Muscle of back (tissue), 13 donors: ENCODE data around the gene PLCG2. TPM values are rescaled to one million over a fixed set of nuclear protein-coding genes. Genes with fewer than 3 reads are reported as not detected.
"Not testable (repeated sequence)": the region's sequence is repeated elsewhere in the genome, so short reads cannot be mapped to it uniquely, and the experiment has no call there.

ENCODE experiments used
- DNase-seq, 3 donors: peaks; one replicate each; pipeline versions ENCODE4 v3.0.0 to v3.0.0-alpha.2; 2013
- long read RNA-seq, 9 donors: transcript quantifications; one replicate each; lab custom pipeline, GENCODE V29; 2026
- polyA plus RNA-seq, 10 donors: library from polyadenylated mRNA; unstranded; fragments of 120-200 nt; gene quantifications; one replicate each; pipeline ENCODE4 v1.2.1, GENCODE V29; 2013; ENCODE audit not compliant: insufficient read length in 10 of 10

Gene PLCG2
- polyA plus RNA-seq, result 1 to 10 TPM; 4.7 to 9.6 (median 6.9) TPM
- long read RNA-seq, donor 1, result 0 reads
- long read RNA-seq, donor 2, result 0 reads
- long read RNA-seq, donor 3, result 0 reads
- long read RNA-seq, donor 4, result 0 reads
- long read RNA-seq, donor 5, result 0 reads
- long read RNA-seq, donor 6, result 0 reads
- long read RNA-seq, donor 7, result 0 reads
- long read RNA-seq, donor 8, full-length matches to known transcripts, result 1 of 1 reads
- long read RNA-seq, donor 8, partial matches to known transcripts, result 0 of 1 reads
- long read RNA-seq, donor 8, other reads (novel, unspliced or antisense), result 0 of 1 reads
- long read RNA-seq, donor 9, result 0 reads

DNA sequence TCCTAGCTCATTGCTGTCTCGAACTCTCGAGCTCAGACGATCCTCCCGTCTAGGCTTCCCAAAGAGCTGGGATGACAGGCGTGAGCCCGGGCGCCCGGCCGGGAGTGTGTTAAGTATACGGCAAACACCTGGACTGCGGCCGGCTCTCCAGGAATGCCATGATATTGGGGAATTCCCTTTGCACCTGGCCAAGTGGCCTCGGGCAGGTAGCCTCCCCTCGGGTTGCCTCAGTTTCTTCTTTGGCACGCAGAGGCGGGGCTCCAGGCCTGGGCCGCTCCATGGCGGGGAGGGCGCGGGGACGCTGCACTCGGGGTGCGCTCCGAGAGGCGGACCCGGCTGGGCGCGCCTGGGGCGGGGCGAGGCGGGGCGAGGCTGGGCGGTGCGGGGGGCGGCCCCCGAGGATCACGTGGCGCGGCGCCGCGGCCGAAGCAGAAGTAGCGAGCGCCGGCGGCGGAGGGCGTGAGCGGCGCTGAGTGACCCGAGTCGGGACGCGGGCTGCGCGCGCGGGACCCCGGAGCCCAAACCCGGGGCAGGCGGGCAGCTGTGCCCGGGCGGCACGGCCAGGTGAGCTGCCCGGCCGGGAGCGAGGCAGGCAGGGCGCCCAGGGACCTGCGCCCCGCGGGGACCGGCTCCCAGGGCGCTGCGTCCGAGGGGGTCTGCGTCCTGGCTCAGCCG lies at the start of gene PLCG2:
Gene PLCG2, plus strand, starts transcription at position 431 of the 675 bp plus-strand sequence. CDS start 6,699 bp downstream, outside the sequence.
- peak; percentile 7 to 65 (median 35) for DNase-seq

DNA sequence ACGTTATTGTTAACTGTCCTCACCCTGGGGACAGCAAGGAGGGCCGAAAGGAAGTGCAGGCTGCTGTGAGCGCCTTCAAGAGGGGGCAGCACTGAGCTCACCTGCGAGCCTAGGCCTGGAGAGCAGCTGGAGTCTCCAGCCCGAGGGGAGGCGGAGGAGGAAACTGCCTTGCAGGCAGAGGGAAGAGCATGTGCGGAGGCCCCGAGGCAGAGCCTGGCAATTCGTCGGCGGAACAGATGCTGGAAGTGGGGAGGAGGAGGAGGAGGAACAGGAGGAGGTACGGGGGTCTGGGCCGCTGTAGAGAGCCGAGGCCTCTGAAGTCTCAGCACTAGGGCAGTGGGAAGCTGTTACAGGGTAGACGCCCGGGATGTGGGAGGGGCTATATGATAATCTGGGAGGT lies 49.6 kb upstream of the PLCG2 start:
- peak in 1 of 3 donors; percentile 42 for DNase-seq

GRCh38 chr16:81730090-81731051 lies 48.7 kb upstream of the PLCG2 start:
- DNase-seq, result peak; percentile 78 to 96 (median 89)

DNA sequence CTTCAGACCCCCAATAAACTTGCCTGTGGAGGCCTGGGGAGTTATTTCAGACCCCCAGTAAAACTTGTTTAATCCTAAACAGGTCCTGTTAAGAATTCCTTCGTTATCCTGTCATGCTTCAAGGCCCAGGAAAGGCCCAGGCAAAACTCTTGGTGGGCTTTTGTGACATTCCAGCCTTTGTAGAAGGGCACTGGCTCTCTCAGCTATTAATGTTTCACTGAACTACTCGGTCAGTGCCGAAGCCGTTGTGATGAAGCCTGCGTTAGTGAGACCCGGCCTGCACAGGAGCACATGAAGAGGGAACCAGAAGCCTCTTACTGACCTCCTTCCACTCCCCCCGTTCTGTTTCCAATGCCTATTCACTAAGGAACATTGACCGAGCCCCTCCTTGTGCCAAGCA lies 47.4 kb upstream of the PLCG2 start:
- no peak for DNase-seq

- DNase-seq, result no peak
Measured at GRCh38 chr16:81732699-81733098, 46.4 kb upstream of the PLCG2 start.

DNA sequence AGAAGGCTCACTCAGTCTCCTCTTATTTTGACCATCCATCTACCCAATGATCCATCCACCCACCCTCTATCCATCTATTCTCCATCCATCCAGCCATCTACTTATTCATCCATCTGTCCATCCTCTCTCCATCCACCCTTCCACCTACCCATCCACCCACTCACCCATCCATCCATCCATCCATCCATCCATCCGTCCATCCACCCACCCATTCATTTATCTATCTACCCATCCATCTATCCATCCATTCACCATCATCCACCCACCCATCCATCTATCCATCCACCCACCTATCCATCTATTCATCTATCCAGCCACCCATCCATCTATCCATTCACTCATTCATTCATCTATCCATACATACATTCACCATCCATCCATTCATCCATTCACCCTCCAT lies 45.8 kb upstream of the PLCG2 start:
- DNase-seq, result no peak

DNA sequence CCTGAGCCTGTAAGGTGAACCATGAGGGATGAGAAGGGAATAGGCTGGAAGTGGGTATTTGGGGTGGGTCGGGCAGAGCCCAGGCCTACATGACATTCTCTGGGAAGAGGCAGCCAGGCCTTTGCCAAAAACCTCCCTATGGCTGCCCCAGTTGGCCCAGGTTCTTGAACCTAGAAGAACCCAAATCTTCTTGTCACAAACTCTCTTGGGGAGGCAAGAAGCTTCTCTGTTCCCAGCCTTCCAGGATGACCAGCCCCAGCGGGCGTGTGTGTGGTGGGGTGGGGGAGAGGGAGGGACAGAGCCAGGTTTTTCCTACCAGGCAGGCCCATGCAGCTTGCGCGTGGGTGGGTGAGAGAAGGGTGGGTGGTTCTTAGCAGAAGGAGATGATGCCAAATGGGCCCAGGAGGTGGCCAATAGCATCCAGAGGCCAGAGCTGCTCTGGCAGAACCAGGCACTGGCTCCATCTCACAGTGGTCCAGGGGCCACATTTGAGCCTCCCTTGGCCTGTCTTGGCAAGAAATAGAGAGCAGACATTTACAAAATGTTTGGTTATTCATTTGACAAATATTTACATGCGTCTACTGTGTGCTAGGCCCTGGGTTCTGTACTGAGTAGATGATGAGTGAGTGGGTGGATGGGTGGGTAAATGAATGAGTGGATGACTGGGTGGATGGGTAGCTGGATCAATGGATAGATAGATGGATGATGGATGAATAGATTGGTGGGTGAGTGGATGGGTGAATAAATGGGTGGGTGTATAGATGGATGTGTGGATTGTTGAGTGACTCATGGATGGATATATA lies 44.3 kb upstream of the PLCG2 start:
- no peak for DNase-seq

DNA sequence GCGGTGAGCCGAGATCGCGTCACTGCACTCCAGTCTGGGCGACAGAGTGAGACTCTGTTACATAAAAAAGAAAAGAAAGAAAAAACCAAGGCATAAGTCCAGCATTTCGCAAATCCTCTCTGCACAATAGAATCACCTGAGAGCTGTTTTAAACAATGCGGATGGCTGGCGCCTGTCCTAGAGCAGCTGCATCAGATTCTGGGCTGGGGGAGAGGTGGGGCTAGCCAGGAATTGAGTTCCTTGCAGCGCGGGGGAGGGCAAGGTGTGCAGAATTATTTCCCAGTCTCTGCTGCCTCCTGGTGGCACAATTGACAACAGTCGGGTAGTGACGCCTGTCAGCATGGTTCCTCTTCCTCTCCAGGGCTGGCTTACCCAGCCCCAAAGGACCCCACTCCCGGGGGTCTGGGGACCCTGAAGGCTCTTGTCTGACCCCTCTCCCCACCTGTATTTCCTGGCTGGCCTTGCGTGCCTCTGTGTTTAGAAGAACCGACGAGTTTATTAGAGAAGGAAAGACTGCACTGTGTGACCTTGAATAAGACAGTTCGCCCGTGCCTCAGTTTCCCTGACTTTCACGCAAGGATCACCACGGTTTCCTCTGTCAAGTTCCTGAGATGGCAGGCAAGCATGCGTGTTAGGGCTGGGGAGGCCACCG lies 41.1 kb upstream of the PLCG2 start:
- DNase-seq, result peak; percentile 67 to 86 (median 81)

DNA sequence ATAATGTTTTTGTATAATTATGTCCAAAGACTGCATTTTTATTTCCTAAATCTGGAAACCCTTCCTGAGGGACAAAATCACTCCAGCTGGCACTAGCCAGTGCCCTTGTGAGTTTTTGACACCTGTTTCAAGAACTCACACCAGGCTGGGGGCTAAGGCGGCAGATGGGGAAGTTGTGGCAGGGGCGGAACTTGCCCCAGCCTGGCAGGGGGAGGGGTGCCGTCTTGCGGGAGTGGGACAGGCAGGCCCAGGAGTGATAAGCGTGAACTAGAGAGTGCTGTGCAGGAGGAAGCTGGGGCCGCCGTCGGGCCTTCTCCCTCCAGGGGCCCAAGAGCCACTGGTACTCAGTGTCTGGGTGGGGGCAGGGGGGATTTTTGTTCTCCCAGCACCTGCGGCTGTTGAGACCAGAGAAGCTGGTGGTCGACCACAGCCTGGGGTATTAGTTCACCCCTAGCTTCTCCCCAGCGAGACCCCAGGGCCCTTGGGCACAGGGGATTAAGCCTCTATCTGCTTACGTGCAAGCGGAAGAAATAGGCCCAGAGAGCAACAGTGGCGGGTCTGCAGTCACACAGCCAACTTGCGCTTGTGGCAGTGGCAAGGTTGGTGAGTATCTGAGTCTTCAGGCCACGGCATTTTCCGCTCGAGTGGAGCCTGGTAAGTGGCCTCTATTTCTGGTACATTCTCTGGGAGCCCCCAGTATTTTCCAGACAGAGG lies 40.2 kb upstream of the PLCG2 start:
- DNase-seq, result peak in 2 of 3 donors; percentile 23 to 34

DNA sequence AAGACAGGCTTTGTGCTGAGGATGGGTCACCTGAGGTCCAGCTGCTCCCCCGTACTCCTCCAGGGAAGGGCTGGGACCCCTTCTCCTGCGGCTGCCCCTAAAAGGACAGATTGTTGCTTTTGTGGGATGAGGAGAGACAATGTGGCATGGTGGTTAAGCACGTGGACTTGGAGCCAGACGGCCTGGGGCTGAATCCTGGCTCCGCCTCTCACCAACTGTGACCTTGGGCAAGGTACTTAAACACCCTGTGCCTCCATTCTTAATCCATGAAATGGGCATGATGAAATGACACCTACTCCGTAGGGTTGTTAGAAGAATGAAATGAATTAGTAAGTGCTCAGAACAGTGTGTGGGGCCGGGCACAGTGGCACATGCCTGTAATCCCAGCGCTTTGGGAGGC lies 39.6 kb upstream of the PLCG2 start:
- no peak for DNase-seq

DNA sequence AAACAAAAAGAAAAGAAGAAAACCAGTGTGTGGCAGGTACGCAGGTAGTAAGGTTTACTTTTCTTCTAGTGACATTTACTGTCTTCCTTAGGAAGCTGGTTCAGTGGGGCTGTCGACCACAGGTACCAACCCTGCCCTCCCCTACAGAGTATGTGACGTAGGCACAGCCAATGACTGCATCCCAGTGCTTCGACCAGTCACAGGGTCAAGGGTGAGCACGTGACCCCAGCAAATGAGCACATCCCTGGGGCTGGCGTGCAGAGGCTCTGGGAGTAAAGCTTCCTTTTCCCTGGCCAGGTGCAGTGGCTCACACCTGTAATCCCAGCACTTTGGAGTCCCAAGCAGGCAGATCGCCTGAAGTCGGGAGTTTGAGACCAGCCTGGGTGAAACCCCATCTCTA lies 38.9 kb upstream of the PLCG2 start:
- DNase-seq, result no peak

DNA sequence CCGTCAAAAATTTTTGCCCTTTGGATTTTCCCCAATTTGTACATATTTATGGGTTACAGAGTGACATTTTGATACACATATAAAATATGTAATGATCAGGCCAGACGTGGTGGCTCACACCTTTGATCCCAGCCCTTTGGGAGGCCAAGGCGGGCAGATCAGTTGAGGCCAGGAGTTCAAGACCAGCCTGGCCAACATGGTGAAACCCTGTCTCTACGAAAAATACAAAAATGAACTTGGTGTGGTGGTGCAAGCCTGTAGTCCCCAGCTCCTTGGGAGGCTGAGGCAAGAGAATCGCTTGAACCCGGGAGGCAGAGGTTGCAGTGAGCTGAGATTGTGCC lies 37.7 kb upstream of the PLCG2 start:
- not testable (repeated sequence) for DNase-seq

DNA sequence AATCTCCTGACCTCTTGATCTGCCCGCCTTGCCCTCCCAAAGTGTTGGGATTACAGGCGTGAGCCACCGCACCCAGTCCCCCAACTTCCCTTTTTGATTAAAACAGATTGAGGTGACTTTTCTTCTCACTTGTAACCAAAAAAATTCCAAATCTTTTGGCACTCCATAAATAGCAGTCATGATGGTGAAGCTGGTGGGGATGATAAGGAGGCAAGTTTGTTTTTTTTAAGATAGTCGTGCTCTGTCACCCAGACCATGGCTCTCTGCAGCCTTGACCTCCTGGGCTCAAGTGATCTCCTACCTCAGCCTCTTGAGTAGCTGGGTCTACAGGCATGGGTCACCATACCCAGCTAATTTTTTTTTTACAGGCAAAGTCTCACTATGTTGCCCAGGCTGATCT lies 34.7 kb upstream of the PLCG2 start:
- no peak for DNase-seq

DNA sequence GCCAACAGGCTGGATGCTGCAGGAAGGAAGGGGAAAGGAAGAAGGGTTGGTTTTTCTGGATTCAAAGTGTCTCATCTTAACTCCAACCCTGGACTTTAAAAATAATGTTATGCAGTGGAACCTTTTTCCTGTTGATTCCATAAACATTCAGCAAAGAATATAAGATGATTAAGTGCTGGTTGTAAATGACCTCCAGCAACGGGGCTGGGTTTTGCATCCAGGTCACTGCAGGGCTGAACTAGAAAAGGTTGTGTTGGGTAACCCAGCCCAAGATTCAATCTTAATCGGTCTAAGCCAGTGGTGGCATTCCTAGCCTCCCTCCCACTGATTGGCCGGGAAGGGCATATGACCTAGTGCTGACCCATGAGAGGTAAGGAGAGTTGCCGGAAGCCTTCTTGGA lies 34.2 kb upstream of the PLCG2 start:
- no peak for DNase-seq

DNA sequence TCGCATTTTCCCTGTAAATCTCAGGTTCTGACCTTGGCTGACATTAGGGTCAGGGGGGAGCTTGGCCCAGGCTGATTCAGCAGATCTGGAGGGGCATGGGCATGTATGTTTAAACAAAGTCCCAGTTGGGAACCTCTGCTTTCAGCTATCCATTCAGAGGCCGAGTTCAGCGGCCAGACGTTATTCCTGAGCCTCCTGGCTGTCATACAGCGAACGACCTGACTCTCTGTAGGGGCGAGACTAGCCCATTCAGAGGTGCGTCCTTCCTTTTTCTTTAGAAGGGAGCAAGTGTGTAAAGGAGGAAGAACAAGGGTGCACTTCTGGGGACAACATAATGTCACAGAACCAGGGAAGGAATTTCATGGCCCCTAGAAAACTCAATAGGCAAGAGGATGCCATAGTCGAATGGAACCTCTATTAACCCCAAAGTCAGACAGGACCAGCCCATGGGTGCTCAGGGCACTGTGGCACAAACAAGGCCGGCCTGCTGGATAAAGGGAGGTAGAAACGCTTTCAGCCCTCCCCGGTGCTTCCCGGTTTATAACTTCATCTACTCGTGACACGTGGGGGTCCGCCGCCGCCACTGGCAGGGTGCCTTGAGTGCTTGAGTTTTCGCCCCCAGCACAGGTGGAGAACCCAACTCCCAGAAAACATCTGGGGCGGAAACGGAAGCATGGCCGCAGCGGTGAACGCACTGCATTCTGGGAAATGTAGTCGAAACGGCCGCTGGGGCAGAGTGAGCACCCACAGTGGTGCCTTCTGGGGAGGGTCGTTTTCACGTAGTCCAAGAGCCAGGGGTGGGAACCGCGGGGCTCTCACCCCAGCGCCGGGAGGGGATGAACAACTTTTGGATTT lies 33.2 kb upstream of the PLCG2 start:
- peak; percentile 53 to 87 (median 72) for DNase-seq

DNA sequence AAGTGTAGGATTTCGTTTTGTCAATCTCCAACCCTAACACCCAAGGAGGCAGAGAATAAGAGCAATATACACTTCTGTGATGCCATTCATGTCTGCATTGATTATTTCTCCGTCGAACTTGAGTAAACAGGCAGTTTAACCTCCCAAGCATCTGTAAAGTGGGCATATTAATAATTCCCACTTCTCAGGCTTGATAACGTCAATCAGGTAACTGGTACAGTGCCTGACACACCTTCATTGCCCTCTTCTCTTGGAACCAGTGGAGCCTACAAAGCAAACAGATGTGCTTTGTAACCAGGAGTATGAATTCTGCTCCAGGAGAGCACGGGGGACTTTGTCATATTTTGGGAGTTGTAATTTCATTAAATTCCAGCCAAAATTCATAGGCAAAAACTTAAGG lies 32.5 kb upstream of the PLCG2 start:
- DNase-seq, result no peak

DNA sequence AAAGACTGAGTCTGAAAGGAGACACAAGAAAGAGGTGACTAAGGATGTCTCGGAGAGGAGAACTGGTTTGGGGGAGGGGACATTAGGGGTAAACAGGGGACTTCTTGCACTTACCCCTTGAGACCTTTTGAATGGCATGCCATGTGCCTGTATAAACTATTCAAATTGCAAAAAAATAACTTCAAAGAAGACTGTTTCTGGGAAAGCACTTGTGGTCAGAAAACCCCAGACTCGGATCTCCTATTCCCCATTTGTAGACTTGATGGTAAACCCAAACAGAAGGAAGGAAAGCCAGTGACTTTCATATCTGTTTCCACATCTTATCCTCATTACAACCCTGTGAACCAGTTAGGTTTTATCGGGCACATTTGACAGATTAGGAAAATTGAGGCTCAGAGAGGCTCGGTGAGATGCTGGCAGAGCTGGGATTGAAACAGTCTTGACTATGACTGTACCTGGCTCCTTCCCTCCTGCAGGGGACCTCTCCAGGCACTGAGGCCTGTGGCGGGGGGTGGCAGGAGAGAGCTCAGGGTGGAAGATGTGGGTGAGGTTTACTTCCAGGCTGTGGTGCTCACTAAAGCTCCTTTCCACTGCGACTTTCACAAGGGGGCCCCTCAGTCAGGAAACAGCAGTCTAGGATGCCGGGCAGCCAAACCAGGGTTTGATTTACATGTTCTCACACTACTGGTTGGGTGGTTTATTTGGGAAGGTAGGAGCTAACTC lies 30.5 kb upstream of the PLCG2 start:
- no peak for DNase-seq

- peak in 2 of 3 donors; percentile 22 to 54 for DNase-seq
Measured at GRCh38 chr16:81752225-81752875, 26.7 kb upstream of the PLCG2 start.
